GM21526 (cell line): ENCODE data around the gene THAP4.

ENCODE experiments used
- ATAC-seq: cut with Tn5 transposase; IDR thresholded peaks from one replicate; pipeline ENCODE4 v1.9.1; 2021; ENCODE audit warnings: moderate library complexity; ENCODE audit not compliant: unreplicated experiment, low FRiP score

THAP4 gene

GRCh38 chr2:241534701-241535375 is 102.1 kb downstream of the THAP4 start:
- no peak for ATAC-seq
